Measurements from ENCODE around the gene CX3CR1. TPM values are rescaled to one million over a fixed set of nuclear protein-coding genes. Genes with fewer than 3 reads are reported as not detected.

Gene CX3CR1
- total RNA-seq, 1 experiment from 2014 or later, result not detected

DNA sequence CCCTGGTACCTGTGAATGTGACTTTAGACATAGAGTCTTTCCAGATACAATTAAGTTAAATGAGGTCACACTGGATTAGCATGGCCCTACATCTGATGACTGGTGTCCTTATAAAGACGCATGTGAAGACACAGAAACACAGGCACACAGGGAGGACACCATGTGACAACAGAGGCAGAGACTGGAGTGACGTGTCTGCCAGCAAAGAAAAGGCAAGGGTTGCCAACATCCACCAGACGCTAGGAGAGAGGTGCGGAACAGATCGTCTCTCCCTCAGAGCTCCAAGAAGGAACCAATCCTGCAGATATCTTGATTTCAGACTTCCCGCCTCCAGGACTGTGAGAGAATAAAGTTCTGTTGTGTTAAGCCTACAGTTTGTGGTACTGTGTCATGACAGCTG is 42.8 kb downstream of the CX3CR1 start:
- no peak overlapping the region for H3K4me3 ChIP-seq (ENCODE audit: low read length)
- intact Hi-C loops (cut with micrococcal nuclease), result no loop called here
- peaks cover 90% of the 10 kb centered on the region for H3K27me3 ChIP-seq (ENCODE audit: low read length)
- no peak overlapping the region for H3K27ac ChIP-seq (ENCODE audit: low read length)
- H4K20me1 ChIP-seq (ENCODE audit: low read length), result no peaks in the 10 kb centered on the region
- H3F3A ChIP-seq (ENCODE audit: low read length, unreplicated experiment), result no peaks in the 10 kb centered on the region
- H3K4me1 ChIP-seq (ENCODE audit: insufficient read depth, low read length), result no peaks in the 10 kb centered on the region
- H3K9me3 ChIP-seq (ENCODE audit: low read length), result no peaks in the 10 kb centered on the region
- H3K79me2 ChIP-seq (ENCODE audit: low read length), result no peaks in the 10 kb centered on the region
- no peak for ATAC-seq
- no peak overlapping the region for H3K9ac ChIP-seq (ENCODE audit: low read length)
- H2AFZ ChIP-seq (ENCODE audit: low read length), result no peak overlapping the region
- no TSS peak for BruUV-seq (replicated peaks)
- H3K36me3 ChIP-seq (ENCODE audit: low read depth, low read length), result no peaks in the 10 kb centered on the region
- ChIA-PET POLR2A (ENCODE audit: unreplicated experiment) (no interaction called here), CTCF (no interaction called here)
- no peak for DNase-seq
- no peak overlapping the region for H3K4me2 ChIP-seq (ENCODE audit: low read length)
- TF ChIP-seq EZH2 (IDR thresholded peaks at IDR 0.05; ENCODE audit: low read length, unreplicated experiment), result no peak
- TF ChIP-seq EZH2phosphoT487 (IDR thresholded peaks at IDR 0.05; ENCODE audit: borderline replicate concordance, low read length), result no peak
- TF ChIP-seq, protein P1, sequence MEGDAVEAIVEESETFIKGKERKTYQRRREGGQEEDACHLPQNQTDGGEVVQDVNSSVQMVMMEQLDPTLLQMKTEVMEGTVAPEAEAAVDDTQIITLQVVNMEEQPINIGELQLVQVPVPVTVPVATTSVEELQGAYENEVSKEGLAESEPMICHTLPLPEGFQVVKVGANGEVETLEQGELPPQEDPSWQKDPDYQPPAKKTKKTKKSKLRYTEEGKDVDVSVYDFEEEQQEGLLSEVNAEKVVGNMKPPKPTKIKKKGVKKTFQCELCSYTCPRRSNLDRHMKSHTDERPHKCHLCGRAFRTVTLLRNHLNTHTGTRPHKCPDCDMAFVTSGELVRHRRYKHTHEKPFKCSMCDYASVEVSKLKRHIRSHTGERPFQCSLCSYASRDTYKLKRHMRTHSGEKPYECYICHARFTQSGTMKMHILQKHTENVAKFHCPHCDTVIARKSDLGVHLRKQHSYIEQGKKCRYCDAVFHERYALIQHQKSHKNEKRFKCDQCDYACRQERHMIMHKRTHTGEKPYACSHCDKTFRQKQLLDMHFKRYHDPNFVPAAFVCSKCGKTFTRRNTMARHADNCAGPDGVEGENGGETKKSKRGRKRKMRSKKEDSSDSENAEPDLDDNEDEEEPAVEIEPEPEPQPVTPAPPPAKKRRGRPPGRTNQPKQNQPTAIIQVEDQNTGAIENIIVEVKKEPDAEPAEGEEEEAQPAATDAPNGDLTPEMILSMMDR (conservative IDR thresholded peaks at IDR 0.05; ENCODE audit: low read depth, low read length), result no peak
- no peaks in the 10 kb centered on the region for H3K9me2 ChIP-seq (replicated peaks; ENCODE audit: low read length)

DNA sequence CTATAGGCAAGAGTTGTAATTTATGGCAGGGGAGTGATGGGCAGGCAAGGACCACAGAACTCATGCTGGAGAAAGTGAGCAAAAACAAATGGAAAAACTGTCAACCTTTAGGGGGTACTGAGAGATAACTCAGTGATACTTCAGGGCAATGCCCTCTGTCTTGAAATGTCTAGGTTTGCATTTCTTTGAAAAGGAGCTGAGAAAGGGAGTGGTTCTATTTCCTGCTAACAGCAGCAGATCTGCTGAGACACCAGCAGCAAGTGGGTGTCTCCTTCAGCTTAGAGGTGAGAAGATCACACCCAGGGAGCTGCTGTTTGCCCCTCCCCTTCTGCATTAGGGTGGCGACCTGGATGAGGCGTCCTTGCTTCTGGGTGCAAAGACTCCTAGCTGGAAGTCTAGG is 45.2 kb downstream of the CX3CR1 start:
- H4K20me1 ChIP-seq (ENCODE audit: low read length), result no peaks in the 10 kb centered on the region
- TF ChIP-seq, protein P1 (conservative IDR thresholded peaks at IDR 0.05; ENCODE audit: low read depth, low read length), result no peak
- ATAC-seq (no peak), DNase-seq (no peak)
- CTCF ChIA-PET, result interaction anchor here (0.6 kb wide), 1 partner anchor 175 kb away, joined by 3 read pairs; no protein-coding TSS in a partner anchor
- H3K27me3 ChIP-seq (ENCODE audit: low read length), result peaks cover 89% of the 10 kb centered on the region
- no peaks in the 10 kb centered on the region for H3K36me3 ChIP-seq (ENCODE audit: low read depth, low read length)
- no peak overlapping the region for H3K4me2 ChIP-seq (ENCODE audit: low read length)
- no peaks in the 10 kb centered on the region for H3K9me3 ChIP-seq (ENCODE audit: low read length)
- H2AFZ ChIP-seq (ENCODE audit: low read length), result no peak overlapping the region
- no peak overlapping the region for H3K27ac ChIP-seq (ENCODE audit: low read length)
- H3K4me3 ChIP-seq (ENCODE audit: low read length), result no peak overlapping the region
- no TSS peak for BruUV-seq (replicated peaks)
- intact Hi-C loops (cut with micrococcal nuclease), result no loop called here
- H3K9ac ChIP-seq (ENCODE audit: low read length), result no peak overlapping the region
- no peaks in the 10 kb centered on the region for H3F3A ChIP-seq (ENCODE audit: low read length, unreplicated experiment)
- H3K79me2 ChIP-seq (ENCODE audit: low read length), result no peaks in the 10 kb centered on the region
- H3K4me1 ChIP-seq (ENCODE audit: insufficient read depth, low read length), result no peaks in the 10 kb centered on the region
- POLR2A ChIA-PET (ENCODE audit: unreplicated experiment), result no interaction called here
- no peaks in the 10 kb centered on the region for H3K9me2 ChIP-seq (replicated peaks; ENCODE audit: low read length)

DNA sequence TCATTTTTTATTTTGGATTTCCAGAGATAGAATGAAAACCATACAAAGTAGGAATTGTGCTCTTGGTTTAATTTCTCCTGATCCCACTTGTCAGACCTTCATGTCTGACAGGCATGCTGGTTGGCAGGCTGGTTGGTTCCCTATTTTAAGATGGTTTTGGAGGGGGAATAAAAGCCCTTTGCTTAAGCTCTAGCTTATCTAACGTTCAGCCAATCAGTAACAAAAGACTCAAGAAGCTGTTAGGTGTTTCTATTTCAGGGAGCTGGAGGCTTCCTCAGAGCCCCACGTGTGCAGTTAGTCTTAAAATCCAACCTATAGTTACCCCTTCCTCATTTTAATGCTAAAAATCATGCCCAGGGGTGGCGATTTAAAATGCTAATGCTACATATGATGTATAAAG is 47.0 kb downstream of the CX3CR1 start:
- no peaks in the 10 kb centered on the region for H3K79me2 ChIP-seq (ENCODE audit: low read length)
- H3K36me3 ChIP-seq (ENCODE audit: low read depth, low read length), result no peaks in the 10 kb centered on the region
- H3K9me3 ChIP-seq (ENCODE audit: low read length), result no peaks in the 10 kb centered on the region
- peaks cover 76% of the 10 kb centered on the region for H3K27me3 ChIP-seq (ENCODE audit: low read length)
- H3F3A ChIP-seq (ENCODE audit: low read length, unreplicated experiment), result no peaks in the 10 kb centered on the region
- no peaks in the 10 kb centered on the region for H4K20me1 ChIP-seq (ENCODE audit: low read length)
- H2AFZ ChIP-seq (ENCODE audit: low read length), result no peak overlapping the region
- POLR2A ChIA-PET (ENCODE audit: unreplicated experiment), result no interaction called here
- H3K4me1 ChIP-seq (ENCODE audit: insufficient read depth, low read length), result no peaks in the 10 kb centered on the region
- BruUV-seq (replicated peaks), result no TSS peak
- no peak for ATAC-seq
- CTCF ChIA-PET, result no interaction called here
- no peak overlapping the region for H3K27ac ChIP-seq (ENCODE audit: low read length)
- TF ChIP-seq EZH2phosphoT487 (IDR thresholded peaks at IDR 0.05; ENCODE audit: borderline replicate concordance, low read length) (no peak), EZH2 (IDR thresholded peaks at IDR 0.05; ENCODE audit: low read length, unreplicated experiment) (no peak)
- TF ChIP-seq, protein P1 (conservative IDR thresholded peaks at IDR 0.05; ENCODE audit: low read depth, low read length), result no peak
- intact Hi-C loops (cut with micrococcal nuclease), result no loop called here
- H3K4me3 ChIP-seq (ENCODE audit: low read length), result no peak overlapping the region
- H3K4me2 ChIP-seq (ENCODE audit: low read length), result no peak overlapping the region
- H3K9me2 ChIP-seq (replicated peaks; ENCODE audit: low read length), result no peaks in the 10 kb centered on the region
- no peak for DNase-seq
- no peak overlapping the region for H3K9ac ChIP-seq (ENCODE audit: low read length)
